GM12801 (cell line): ENCODE results near the gene ANKRD30A.

Experiments
- CTCF ChIP-seq: IDR thresholded peaks from one replicate; pipeline ENCODE4 v1.5.1; 2011; ENCODE audit warnings: control low read depth; ENCODE audit not compliant: insufficient read length; ENCODE audit errors: extremely low read depth

The ANKRD30A gene

GRCh38 chr10:37125191-37125732 lies at the start of gene ANKRD30A:
Gene ANKRD30A, plus strand, starts transcription at chr10:37125598. Its CDS starts 190 bp downstream, at chr10:37125788.
- TF ChIP-seq CTCF: no peak

GRCh38 chr10:37095792-37096573 lies 29.4 kb upstream of the ANKRD30A start:
- no peak for TF ChIP-seq CTCF

GRCh38 chr10:37101261-37101660 lies 24.1 kb upstream of the ANKRD30A start:
- no peak for TF ChIP-seq CTCF

GRCh38 chr10:37109000-37109399 lies 16.4 kb upstream of the ANKRD30A start:
- TF ChIP-seq CTCF: no peak

- TF ChIP-seq CTCF: no peak
Observed at GRCh38 chr10:37124532-37124931, 866 bp upstream of the ANKRD30A start.

- no peak for TF ChIP-seq CTCF
Observed at GRCh38 chr10:37125921-37126320, 523 bp downstream of the ANKRD30A start.

GRCh38 chr10:37146443-37146842 lies 21.0 kb downstream of the ANKRD30A start:
- no peak for TF ChIP-seq CTCF
